ENCODE data around the gene ZNF407. TPM values are rescaled to one million over a fixed set of nuclear protein-coding genes. Genes with fewer than 3 reads are reported as not detected.

The ZNF407 gene
- total RNA-seq, 1 donor from 2014 or later = 23.5 TPM

DNA sequence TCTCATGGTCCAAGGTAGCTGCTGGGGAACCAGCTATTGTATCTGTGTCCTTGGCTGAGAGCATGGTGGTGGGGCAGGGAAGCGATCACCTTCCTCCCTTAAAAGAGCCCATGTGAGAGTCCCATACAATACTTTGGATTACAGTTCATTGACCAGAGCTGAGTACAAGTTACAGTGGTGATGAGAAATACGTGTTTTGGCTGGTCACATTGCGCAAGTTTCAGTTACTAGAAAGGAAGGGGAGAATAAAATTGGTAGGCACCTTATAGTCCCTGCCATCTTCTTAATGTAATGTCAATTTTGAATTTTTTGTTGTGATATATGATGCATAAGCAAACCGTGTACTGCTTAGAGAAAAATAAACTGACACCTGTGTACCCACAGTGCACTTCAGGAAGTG lies 67.7 kb downstream of the ZNF407 start:
- intact Hi-C loops (cut with micrococcal nuclease) = no loop called here

DNA sequence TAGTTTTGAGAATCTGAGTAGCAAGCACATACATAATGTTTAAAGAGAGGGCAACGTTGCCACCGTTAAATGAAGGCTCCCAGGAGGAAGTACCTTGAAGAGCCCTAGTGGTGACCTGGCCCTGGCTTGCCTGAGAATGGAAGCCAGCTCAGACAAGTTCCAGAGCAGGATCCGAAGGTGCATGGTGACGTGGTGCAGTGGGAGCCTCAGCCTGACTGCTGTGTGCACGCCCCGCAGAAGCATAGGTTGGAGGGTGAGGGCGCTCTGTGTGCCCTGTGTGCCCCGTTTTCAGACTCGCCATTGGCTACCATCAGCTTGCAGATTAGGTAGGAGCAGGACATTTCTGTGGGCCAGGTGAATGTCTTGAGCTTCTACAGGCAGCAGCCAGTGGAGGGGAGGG lies 68.2 kb downstream of the ZNF407 start:
- intact Hi-C loops (cut with micrococcal nuclease) = no loop called here

DNA sequence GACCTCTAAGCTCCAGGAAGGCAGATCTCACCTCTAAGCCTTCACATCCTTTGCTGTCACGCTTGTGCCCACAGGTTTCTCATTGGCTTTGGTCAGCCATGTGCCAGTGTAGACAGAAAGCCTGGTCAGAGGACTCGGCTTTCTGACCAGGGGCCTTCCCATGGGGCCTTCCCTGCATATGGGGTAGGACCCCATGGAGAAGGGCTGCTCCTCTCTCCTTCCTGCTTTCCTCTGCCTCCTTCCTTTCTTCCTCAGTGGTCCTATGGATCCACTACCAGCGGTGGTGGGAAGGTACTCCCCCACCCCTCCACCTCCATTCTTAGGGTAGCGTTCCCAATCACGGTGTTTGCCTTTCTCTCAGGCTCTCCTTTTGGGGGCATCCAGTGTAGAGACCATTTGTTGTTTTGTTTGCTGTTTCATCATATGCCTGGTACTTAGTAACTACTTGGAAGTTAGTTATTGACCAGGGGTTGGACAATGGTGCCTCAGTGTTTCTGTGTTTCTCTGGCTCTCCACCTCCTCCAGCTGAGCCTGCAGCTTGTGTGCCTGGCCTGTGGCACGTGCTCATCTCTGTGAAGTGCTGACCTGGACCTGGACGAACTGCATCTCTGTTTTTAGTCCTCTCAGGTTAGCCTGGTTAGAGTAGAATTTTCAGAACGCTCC lies 71.6 kb downstream of the ZNF407 start:
- intact Hi-C loops (cut with micrococcal nuclease) = no loop called here

DNA sequence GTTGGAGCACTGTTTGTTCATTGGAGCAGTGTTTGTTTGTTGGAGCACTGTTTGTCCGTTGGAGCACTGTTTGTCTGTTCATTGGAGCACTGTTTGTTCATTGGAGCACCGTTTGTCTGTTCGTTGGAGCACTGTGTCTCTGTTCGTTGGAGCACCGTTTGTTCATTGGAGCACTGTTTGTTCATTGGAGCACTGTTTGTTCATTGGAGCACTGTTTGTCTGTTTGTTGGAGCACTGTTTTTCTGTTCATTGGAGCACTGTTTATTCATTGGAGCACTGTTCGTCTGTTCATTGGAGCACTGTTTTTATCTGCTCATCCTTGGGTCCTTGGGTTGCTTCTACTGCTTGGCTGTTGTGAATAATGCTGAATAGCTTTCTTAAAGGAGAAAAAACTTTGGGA lies 74.7 kb downstream of the ZNF407 start:
- intact Hi-C loops (cut with micrococcal nuclease) = no loop called here

DNA sequence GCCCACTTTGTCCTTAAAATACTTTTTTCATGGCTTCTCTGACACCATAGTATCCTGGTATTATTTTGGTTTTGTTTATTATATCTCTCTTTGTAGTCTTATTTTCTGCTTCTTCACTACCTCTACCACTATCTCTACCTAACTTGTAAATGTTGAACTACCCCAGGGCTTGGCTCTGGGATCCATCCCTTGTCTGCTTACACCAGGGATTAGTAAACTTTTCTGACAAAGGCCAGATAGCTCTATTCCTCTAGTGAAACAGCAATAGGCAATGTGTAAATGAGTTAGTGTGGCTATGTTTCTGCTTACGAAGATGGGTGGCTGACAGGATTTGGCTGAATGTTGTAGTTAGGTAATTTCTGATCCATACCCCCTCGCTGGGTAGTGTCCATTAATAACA lies 76.8 kb downstream of the ZNF407 start:
- intact Hi-C loops (cut with micrococcal nuclease) = no loop called here

DNA sequence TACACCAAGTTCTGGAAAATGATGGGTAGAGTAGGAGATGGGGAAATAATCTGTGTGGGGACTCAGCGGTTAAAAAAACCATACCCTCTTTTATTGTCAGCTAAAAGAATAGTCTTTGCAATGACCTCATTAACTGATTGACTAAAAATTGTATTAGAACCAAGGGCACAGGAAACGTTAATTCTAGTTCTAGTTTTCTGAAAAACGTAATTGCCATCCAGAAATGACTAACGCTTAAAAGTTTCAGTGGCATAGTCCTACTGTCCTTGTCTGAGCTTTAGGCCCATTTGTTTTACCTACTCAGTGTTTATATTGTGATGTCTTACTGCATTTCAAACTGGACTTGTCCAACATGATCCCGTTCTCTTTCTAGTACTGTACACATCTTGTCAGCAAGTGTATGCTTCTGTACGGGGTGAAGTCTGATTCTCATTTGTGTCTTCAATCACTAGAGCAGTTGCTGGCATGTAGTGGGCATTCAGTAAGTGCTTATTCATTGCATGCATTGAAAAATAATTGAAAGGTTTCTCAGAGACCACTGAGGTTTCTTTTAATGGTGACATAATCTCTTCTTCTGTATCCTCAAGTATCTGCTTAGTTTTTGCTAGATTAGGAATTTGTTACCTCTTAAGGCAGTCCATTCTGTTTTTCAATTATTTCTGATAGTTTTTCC lies 81.5 kb downstream of the ZNF407 start:
- intact Hi-C loops (cut with micrococcal nuclease) = no loop called here

DNA sequence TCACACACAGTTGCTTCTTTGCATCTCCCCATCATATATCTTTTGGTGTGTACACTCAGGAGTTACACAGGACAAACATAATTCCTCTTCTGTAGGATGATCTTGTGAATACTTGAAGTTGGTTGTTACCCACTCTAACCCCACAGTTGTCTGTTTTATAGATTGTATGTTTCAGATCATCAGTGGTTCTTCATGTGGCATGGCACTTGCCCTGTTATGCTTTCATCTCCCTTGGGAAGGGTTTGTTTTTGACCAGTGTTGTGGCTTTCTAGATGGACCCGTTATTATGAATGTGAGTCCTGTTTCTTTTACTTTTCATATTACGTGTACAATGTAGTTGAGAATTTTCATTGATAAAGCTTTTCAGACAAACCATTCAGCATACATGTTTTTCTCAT lies 82.0 kb downstream of the ZNF407 start:
- intact Hi-C loops (cut with micrococcal nuclease) = no loop called here

DNA sequence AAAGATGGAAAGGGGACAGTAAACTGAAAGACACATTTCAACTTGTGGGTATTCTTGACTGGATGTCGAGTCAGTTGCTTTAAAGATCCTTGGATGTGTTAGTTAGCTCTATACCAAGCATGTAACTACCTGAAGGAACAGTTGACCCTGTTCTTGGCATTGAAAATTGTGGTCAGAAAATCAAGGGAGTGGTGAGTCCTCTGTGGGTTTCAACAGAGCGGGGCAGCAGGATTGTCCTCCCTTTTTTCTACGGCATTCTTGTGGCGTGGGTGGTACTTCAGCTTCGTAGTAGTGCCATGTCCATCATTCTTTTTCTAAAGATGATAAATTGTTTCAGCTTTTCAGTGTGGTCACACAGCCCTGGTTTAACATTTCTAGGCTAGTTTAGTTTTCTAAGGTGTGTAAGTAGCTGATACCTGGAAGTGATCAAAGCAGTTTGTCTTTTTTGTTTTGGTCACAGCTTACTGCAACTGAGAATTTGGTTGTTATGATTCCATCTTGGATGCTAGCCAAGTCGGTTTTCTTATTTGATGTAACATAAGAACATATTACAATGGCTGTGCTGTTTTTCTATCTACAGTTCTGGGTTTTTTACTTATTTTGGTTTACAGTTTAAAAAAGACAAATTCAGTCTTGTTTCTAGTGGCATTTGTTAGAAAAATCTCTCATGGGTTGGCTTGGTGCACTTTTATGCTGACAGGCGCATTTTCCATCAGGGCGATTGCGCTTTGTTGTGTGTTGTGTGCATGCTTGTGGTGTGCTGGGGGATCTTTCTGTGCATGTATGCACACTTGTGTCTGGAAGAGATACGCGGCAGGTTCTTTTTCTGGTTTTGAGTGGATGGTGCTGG lies 84.7 kb downstream of the ZNF407 start:
- intact Hi-C loops (cut with micrococcal nuclease) = no loop called here

DNA sequence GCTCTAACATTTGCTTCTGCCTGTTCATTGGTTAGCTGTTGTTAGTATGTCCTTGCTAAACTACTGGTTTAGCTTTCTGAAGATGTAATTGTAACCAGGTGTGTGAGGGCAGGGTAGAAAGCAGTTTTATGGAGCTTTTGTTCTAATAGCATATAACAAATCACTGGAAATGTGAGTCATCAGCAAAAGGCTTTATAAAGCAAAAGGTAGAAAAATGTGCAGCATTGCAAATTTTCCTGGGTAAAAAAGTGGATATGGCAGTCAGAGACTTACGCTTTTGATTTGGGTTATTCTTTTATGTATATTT lies 85.3 kb downstream of the ZNF407 start:
- intact Hi-C loops (cut with micrococcal nuclease) = no loop called here

DNA sequence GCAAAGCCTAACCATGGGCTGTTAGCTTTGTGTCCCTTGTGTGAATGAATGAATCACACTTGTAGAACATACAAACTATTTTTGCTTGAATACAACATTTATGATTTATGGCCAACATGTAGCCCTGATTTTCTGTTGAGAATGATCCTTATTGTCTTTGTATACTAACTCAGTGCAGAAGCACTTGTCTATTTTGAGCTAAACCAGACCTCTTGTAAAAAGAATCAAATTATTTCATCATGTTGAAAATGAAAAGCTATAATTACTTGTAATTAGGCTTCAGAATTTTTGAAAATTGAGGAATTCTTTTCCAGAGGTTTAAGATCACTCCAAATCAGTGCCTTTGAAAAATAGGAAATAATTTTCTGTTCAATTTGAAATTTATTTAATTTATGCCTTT lies 85.9 kb downstream of the ZNF407 start:
- intact Hi-C loops (cut with micrococcal nuclease) = no loop called here

DNA sequence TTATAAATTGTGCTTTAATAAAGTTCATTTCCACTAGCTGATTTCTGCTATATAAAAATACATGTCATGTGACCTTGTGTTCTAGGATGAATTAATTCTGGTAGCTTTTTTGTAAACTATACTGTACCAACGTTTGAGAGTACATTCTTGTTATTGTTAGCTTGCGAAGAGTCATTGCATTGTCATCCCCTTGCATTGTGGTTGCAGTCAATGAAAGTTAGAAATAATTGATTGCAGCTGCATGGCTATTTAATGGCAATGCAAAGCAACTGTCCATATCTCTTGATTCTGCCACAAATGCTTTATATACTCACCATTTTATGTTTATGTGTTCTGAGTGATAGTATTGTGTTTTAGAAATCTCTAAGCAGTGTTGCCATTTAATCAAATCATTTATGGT lies 91.6 kb downstream of the ZNF407 start:
- intact Hi-C loops (cut with micrococcal nuclease) = no loop called here

DNA sequence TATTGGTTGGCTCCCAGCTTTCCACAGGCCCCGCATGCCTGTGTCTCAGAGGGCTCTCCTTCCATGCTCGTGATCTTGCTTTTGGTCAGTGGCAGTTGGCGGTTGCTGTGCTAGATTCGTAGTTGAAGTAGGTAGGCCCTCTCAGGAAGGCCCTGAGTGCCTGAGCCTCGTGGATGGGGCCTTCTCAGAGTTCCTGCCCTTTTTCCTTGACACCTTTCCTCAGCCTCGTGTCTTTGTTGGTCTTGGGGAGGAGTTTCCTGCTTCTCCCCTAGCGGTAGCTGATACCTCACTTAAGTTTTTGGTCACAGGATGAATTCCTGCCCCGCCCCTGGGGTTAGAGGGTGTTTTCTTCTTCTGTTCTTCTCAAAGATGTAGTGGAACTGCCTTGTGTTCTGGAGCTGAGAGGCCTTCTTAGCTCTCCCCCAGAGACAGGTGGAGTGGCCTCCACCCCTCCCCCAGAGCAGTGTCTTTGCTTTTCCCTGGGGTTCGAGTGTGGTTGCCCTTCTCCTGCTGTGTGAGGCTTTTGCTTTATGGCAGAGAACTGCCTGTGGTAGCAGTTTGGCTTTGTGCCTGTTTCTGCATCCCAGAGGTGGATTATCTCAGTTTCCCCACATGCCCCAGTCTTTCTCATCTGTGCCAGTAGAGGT lies 94.8 kb downstream of the ZNF407 start:
- intact Hi-C loops (cut with micrococcal nuclease) = no loop called here

DNA sequence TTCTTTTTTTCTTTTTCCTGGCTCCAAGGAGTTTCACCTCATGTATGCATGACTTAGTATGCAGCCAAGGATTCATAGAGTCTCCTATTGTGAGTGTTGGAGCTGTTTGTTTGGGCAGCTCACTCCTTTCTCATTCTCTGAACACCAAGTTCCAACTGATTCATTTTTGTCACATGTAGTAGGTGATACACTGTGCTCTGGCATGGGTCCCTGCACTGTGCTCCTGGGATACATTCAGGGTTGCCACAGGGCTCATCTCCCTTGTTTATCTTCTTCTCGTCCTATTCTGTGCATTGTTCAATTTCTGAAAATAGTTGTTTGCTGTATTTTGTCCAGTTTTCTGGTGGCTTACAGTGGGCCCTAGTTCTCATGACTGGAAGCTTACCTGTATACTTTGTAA lies 96.8 kb downstream of the ZNF407 start:
- intact Hi-C loops (cut with micrococcal nuclease) = no loop called here

DNA sequence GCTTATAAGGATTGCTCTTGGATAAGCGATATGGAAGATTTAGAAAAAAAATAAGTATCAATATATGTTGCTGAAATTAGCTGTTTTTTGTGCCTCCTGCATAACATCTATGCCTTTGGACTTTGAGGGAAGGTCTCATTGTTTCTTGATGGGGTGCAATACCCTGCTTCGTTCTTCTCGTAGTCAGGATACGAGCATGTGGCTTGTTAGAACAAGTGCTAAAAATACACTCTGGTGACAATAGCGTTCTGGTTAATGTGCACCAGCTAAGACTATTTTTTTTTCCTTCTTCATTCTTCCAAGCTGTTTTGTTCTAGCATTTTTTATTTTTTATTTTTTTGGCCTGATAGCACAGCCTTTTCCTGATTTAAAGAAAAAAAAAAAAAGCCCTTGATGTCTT lies 97.5 kb downstream of the ZNF407 start:
- intact Hi-C loops (cut with micrococcal nuclease) = no loop called here

DNA sequence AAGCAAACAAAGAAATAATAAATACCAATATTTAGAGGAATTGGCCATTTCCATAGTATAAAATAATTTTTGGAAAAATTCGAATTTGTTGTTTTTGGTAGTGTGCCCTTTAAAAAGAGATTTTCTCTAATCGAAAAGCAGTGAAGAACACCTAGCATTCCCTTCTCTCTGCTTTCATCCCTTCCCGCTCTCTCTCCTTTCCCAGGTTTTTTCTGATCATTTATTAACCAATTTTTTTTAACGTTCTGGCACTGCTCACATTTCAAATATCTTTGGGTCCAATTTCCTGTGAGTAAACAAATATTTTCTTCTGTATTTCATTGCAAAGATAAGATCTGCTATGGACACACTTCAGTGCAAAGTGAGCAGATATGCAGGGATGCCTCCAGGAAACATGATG lies 101.2 kb downstream of the ZNF407 start:
- intact Hi-C loops (cut with micrococcal nuclease) = no loop called here

DNA sequence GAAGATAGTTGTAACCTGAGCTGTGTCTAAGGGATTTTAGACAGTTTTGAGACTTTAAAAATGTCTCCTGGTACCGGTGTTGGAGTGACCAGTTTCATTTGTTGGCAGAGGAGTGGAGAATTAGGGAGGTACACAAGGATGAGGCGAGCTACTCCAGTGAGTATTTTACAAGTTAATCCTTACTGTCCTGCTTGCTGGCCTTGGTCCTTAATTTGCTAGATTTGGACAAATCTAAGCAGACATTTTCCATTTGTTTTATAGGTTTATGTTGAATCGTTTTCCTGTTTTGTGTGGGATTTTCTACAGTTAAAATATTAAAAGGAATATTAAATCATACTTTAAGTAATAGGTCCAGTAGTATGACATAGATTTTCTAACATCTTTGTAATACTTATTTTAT lies 101.8 kb downstream of the ZNF407 start:
- intact Hi-C loops (cut with micrococcal nuclease) = no loop called here

DNA sequence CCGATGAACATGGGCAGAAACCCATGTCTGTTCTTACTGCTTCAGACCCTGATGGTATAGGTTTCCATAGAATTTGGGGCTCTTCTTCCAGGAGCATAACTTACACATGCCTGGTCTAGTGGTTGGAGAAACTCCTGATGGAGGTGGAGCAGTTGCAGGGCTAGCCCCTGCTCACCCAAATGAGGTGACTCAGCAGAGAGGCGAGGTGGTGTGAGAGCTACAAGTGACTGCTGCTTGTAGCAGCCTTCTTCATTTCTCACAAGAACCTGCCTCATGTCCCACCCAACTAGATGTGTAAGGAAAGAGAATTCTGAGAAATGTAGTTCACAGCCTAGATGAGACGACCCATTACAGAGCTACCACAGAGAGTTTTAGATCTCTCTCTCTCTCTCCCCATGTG lies 105.3 kb downstream of the ZNF407 start:
- intact Hi-C loops (cut with micrococcal nuclease) = no loop called here

DNA sequence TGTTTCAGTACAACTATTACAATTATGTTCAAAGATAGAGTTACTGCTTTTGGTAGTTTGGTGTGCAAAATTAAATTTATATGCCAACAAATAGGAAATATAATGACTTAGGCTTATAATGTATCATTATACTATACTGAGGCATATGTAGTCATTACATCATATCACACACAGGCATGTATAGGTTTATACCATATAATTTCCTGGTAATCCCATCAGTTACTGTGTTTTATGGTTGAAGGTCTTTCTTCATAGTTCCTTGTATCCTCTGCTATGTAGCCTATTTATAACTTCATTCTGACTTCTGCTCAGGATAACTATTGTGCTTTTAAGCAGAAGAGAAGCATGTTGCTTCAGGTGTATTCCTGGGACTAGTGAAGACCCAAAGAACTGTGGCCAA lies 110.5 kb downstream of the ZNF407 start:
- intact Hi-C loops (cut with micrococcal nuclease) = no loop called here

DNA sequence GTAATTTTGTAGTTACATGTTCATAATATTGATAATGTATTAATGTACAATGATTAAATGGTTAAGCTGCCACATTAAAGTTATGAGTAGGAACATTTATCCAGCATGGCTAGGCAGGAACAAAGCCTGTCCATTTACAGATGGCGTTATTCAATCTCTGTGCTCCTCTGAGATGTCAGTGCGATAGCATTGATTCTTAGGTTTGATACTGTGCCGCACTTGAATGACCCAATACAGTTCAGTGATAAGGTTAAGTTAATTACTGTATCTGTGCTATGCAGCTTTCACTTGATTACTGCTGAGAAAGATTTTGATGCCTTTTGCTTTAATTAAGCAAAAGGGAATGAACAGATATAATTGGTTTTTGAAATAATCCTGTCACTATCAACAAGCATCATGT lies 111.8 kb downstream of the ZNF407 start:
- intact Hi-C loops (cut with micrococcal nuclease) = no loop called here

DNA sequence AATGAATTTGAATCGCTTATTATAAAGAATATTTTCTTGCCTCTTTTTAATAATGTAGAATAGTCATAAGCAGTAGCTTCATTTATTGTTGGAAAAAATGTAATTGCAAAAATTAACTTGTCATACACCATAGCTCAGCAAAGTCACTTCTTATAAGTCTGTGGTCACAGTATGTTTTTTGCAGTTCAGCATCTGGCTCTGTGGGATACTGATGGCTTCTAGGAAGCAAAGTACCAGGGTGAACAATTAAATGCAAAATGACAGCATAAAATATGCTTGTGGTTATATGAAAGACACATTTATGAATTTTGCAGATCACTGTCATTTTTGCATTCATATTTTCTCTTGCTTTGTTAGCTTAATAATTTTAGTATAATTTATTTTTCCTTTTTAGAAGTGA lies 116.5 kb downstream of the ZNF407 start:
- intact Hi-C loops (cut with micrococcal nuclease) = no loop called here

DNA sequence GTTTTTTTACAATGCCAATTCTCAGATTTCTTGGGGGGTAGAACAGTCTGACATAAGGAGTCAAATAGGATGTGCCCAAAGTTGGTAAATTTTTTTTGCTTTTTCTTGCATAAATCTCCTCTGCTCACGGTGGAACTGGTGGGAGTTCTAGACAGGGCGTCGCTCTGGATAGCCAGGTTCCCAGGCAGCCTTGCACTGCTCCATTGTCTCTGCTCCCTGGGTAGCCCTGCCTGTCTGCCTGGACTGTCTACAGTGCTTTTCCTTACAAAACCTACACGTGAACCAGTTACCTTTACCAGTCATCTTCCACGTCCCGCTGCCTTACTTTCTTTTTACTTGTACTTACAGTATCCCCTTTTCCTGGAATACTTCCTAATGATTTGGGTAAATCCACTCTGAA lies 117.1 kb downstream of the ZNF407 start:
- intact Hi-C loops (cut with micrococcal nuclease) = no loop called here

DNA sequence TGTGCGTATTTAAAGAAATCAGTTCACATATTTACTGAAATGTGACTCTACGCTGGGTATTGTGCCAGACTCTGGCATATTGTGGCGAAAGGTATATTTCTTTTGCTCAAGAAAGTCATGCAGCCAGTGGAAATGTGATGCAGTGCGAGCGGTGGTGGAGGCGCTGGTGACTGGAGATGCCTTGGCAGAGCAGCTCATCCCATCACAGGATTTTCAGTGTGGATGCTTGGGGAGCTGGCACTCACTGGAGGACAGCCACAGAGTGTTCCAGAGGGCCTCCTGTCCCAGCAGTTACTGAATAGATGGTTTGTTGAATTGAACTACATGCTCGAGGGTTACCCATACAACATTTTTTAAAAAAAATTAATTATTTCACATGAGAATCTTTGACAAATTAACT lies 117.6 kb downstream of the ZNF407 start:
- intact Hi-C loops (cut with micrococcal nuclease) = no loop called here

Data from T-helper 1 cell treated with Interleukin-12 subunit alpha and Interleukin-12 subunit beta and Interleukin-4 antibody, amounts not matched to agents 30 ng/mL and 1 ng/mL, for 36 hours (primary cell).